AG09309 (cell line): ENCODE data around the gene FGF11.

Experiments used
- DNase-seq: peaks from one replicate; pipeline ENCODE4 v3.0.0-alpha.2; 2010; ENCODE audit warnings: low read depth
- H3K4me3 ChIP-seq: 2 replicates; pipeline ENCODE4 v1.5.1; 2011; ENCODE audit warnings: mild to moderate bottlenecking, low read depth, low read length, moderate library complexity; ENCODE audit not compliant: control insufficient read depth
- CTCF ChIP-seq: IDR thresholded peaks from 2 replicates; pipeline ENCODE4 v1.5.1; 2011; ENCODE audit warnings: mild to moderate bottlenecking, low read depth, low read length, inconsistent platforms; ENCODE audit not compliant: insufficient read depth, control insufficient read depth; ENCODE audit errors: missing control alignments

Gene FGF11

GRCh38 chr17:7404737-7405349, 34.5 kb upstream of the FGF11 start:
- H3K4me3 ChIP-seq: peak overlapping the region; percentile 91
- DNase-seq: no peak
- TF ChIP-seq CTCF: no peak

GRCh38 chr17:7405350-7406234, 33.7 kb upstream of the FGF11 start:
- peak overlapping the region; percentile 91 for H3K4me3 ChIP-seq
- DNase-seq: no peak
- peak; percentile 4 for TF ChIP-seq CTCF

GRCh38 chr17:7406235-7406825, 33.0 kb upstream of the FGF11 start:
- H3K4me3 ChIP-seq: peak overlapping the region; percentile 91
- DNase-seq: no peak
- no peak for TF ChIP-seq CTCF

- no peak for DNase-seq
- TF ChIP-seq CTCF: no peak
- no peak overlapping the region for H3K4me3 ChIP-seq
Measured at GRCh38 chr17:7407082-7407481, 32.2 kb upstream of the FGF11 start.

- no peak for TF ChIP-seq CTCF
- H3K4me3 ChIP-seq: no peak within 1 kb of the TSS; the same call in 1 of the 2 replicates
- DNase-seq: no peak
Measured at GRCh38 chr17:7407485-7408251, 31.6 kb upstream of the FGF11 start, which contains the start of gene NLGN2. NLGN2 (plus strand) TSS chr17:7407845; CDS start chr17:7408256, 411 bp downstream.

- no peak for DNase-seq
- TF ChIP-seq CTCF: no peak
- H3K4me3 ChIP-seq: no peak overlapping the region
Measured at GRCh38 chr17:7408252-7408727, 31.0 kb upstream of the FGF11 start.
